Measurements from ENCODE around the gene CAVIN1.
"Not testable (repeated sequence)": the region's sequence is repeated elsewhere in the genome, so short reads cannot be mapped to it uniquely, and the experiment has no call there.

CAVIN1 gene

DNA sequence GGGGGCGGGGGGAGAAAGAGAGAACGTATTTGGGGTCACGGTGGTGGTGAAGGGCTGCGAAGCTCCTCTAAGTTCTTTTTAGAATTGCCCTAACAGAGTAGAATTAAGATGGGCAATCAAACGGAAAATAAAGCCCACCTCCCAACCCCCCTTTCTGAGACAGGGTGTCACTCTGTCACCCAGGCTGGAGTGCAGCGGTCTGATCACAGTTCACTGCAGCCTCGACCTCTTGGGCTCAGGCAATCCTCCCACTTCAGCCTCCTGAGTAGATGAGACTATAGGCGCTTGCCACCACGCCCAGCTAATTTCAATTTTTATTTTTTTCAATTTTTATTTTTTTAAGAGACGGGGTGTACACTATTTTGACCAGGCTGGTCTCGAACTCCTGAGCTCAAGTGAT, 710 bp upstream of the CAVIN1 start:
- Mint-ChIP-seq H3K27me3 (ENCODE audit: low read depth, poor library complexity) (peaks cover 74% of the 10 kb centered on the region), H3K4me3 (peak overlapping the region; percentile 87), H3K36me3 (ENCODE audit: low read depth) (no peaks in the 10 kb centered on the region), H3K27ac (no peak overlapping the region), H3K9me3 (no peaks in the 10 kb centered on the region), H3K4me1 (peaks cover 30% of the 10 kb centered on the region)
- DNase-seq, result no peak
- TF ChIP-seq, protein P1, sequence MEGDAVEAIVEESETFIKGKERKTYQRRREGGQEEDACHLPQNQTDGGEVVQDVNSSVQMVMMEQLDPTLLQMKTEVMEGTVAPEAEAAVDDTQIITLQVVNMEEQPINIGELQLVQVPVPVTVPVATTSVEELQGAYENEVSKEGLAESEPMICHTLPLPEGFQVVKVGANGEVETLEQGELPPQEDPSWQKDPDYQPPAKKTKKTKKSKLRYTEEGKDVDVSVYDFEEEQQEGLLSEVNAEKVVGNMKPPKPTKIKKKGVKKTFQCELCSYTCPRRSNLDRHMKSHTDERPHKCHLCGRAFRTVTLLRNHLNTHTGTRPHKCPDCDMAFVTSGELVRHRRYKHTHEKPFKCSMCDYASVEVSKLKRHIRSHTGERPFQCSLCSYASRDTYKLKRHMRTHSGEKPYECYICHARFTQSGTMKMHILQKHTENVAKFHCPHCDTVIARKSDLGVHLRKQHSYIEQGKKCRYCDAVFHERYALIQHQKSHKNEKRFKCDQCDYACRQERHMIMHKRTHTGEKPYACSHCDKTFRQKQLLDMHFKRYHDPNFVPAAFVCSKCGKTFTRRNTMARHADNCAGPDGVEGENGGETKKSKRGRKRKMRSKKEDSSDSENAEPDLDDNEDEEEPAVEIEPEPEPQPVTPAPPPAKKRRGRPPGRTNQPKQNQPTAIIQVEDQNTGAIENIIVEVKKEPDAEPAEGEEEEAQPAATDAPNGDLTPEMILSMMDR (IDR thresholded peaks at IDR 0.05), result no peak

DNA sequence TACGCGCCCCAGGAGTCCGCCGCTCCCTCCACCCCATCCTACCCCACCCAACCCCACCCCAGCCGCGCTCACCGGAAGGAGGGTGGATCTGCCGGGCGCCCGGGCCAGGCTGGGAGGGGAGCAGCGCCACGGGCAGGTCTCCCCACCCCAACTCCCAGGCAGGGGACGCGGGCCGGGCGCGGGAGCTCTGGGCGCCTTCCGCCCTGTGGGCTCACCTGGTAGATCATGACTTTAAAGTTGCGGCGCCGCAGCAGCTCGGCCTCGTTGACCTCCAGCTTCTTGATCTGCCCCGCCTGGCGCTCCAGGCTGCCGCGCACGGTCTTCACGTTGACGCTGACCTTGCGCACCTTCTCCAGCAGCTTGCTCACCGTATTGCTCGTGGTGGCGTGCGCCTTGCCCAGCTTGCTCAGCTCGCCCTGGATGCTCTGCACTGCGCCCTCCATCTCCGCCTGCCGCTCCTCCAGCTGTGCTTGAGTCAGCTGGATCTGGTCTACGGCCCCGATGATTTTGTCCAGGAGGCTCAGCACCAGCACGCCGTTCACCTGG, 571 bp downstream of the CAVIN1 start:
- peak; percentile 45 for DNase-seq
- Mint-ChIP-seq H3K36me3 (ENCODE audit: low read depth) (no peaks in the 10 kb centered on the region), H3K27me3 (ENCODE audit: low read depth, poor library complexity) (peaks cover 74% of the 10 kb centered on the region), H3K4me3 (peak overlapping the region; percentile 87), H3K27ac (no peak overlapping the region), H3K9me3 (no peaks in the 10 kb centered on the region), H3K4me1 (peaks cover 30% of the 10 kb centered on the region)
- TF ChIP-seq, protein P1 (IDR thresholded peaks at IDR 0.05), result no peak

DNA sequence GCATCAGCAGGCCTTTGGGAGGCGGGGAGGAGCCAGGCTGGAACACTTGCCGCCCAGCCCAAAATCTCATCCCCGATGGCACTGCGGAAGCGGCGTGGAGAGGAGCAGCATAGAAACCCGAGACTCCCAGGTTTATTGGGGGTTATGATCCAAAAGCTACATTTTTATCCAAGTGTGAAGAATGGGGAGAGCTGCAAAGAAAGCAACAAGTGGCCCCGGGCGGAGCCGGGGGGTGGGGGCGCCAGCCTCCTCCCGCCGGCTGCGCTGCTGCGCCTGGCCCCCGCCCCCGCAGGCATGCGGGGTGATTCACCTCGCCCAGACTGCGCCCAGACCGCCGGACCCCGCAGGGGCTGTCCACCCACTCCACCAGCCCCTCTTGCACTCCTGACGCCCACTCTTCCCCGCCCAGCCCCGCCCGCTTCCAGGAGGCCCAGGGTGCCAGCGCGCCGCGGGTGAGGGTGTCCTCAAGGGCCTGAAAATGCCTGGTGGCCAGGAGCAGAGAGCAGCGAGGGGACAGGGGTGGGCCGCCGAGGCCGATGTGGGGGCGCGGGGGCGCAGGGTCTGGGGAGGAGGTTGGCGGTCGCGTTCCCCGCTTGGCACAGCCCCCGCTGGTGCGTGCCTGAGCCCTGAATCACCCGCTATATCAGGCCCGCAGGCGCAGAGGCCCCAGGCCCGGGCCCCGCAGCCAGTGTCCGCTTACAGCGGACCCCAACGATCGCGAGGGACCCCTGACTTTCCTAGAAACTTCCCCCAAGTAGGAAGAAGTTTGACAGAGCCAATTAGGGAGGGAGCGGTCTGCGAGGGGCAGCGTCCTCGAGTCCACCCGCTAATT, 1.3 kb downstream of the CAVIN1 start:
- H3K9me3 Mint-ChIP-seq, result no peaks in the 10 kb centered on the region
- peak; percentile 35 for DNase-seq
- TF ChIP-seq, protein P1 (IDR thresholded peaks at IDR 0.05), result no peak

DNA sequence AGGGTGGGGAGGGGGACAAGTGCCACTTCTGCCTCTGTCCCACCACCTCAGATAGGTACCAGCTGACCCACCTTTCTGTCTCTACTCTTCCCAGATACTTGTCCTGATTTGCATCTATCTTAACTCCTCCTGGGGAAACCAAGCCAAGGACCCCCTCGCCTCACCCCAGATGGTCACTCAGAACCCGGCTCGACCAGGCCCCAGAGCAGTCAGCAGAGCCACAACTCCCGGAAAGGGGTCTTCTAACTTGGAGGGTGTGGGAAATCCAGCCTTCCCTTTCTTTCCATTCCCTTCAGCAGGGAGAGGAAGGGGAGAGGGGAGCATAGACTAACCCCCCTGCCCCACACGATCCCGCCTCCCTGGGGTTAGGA, 1.9 kb downstream of the CAVIN1 start:
- Mint-ChIP-seq H3K4me1 (peaks cover 30% of the 10 kb centered on the region), H3K9me3 (no peaks in the 10 kb centered on the region), H3K4me3 (peak overlapping the region; percentile 84), H3K36me3 (ENCODE audit: low read depth) (no peaks in the 10 kb centered on the region), H3K27me3 (ENCODE audit: low read depth, poor library complexity) (peaks cover 67% of the 10 kb centered on the region), H3K27ac (no peak overlapping the region)
- no peak for DNase-seq
- TF ChIP-seq, protein P1 (IDR thresholded peaks at IDR 0.05), result no peak

More for the DNA sequence above, 1.3 kb downstream of the CAVIN1 start:
- peaks cover 71% of the 10 kb centered on the region for H3K27me3 Mint-ChIP-seq (ENCODE audit: low read depth, poor library complexity)
- peak overlapping the region; percentile 84 for H3K4me3 Mint-ChIP-seq
- H3K27ac Mint-ChIP-seq, result no peak overlapping the region
- H3K36me3 Mint-ChIP-seq (ENCODE audit: low read depth), result no peaks in the 10 kb centered on the region
- peaks cover 30% of the 10 kb centered on the region for H3K4me1 Mint-ChIP-seq

DNA sequence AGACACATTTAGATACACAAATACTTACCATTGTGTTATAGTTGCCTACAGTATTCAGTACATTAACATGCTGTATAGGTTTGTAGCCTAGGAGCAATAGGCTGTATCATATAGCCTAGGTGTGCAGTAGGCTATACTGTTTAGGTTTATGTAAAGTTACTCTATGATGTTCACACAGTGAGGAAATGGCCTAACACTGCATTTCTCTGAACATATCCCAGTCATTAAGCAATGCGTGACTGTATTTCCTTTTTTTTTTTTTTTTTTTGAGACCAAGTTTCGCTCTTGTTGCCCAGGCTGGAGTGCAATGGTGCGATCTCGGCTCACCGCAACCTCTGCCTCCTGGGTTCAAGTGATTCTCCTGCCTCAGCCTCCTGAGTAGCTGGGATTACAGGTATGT, 5.1 kb downstream of the CAVIN1 start:
- H3K4me1 Mint-ChIP-seq, result peaks cover 21% of the 10 kb centered on the region
- not testable (repeated sequence) for H3K4me3 Mint-ChIP-seq; H3K36me3 Mint-ChIP-seq (ENCODE audit: low read depth); DNase-seq; H3K27ac Mint-ChIP-seq; H3K9me3 Mint-ChIP-seq
- peaks cover 37% of the 10 kb centered on the region for H3K27me3 Mint-ChIP-seq (ENCODE audit: low read depth, poor library complexity)

DNA sequence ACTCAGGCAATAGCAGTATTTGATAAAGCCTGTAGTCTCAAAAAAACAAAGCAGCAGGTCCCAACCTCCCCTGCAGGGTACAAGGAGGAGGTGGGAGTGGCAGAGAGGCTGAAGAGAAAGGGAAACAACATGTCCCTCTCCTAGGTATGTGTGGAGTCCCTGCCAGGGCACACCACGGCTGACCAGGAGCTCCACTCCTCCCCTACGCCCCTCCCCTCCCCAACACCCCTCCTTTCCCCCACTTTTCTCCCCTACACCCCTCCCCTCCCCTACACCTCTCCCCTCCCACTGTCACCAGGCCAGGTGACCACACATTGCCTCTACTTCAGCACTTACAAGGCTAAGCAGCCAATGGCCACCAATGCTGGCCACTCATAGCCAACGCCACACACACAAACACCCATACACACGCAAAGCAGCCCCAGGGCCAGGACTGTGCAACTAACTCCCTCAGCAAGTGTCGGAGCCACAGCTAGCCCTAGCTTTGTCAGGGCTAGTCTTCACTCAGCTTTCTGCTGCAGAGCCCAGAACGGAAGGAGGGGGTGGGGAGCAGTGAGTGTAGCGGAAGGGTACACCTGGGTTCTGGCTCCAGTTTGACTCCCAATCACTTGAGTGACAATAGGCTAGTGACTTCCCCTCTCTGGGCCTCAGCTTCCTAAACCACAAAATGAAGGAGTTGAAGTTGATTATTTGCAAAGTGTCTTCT, 8.2 kb downstream of the CAVIN1 start:
- no peaks in the 10 kb centered on the region for H3K36me3 Mint-ChIP-seq (ENCODE audit: low read depth)
- H3K4me1 Mint-ChIP-seq, result peaks cover 4% of the 10 kb centered on the region
- H3K27me3 Mint-ChIP-seq (ENCODE audit: low read depth, poor library complexity), result peaks cover 6% of the 10 kb centered on the region
- no peak overlapping the region for H3K27ac Mint-ChIP-seq
- H3K9me3 Mint-ChIP-seq, result no peaks in the 10 kb centered on the region
- H3K4me3 Mint-ChIP-seq, result no peak overlapping the region
- DNase-seq, result no peak
- TF ChIP-seq, protein P1 (IDR thresholded peaks at IDR 0.05), result no peak

Data from nephron progenitor cell (in vitro differentiated cells).